Stimulated activated effector memory CD8-positive, alpha-beta T cell treated with anti-CD3 and anti-CD28 coated beads, Interleukin-12 subunit alpha, Interleukin-12 subunit beta, amount 100 ng/mL, for 72 hours (primary cell): ENCODE results near the gene ZNF581.

ENCODE experiments used
- ATAC-seq: fragments of 150-1000 bp; cut with Tn5 transposase; 2 replicates; pipeline ENCODE4 v1.10.0; 2021
- DNase-seq, 2 donors: peaks; one replicate each; pipeline ENCODE4 v3.0.0; 2021 to 2022; ENCODE audit warnings: low spot score in 2 of 2
- H3K27ac Mint-ChIP-seq: one replicate; pipeline ENCODE4 v1.8.0; 2022; ENCODE audit warnings: mild to moderate bottlenecking, mixed read lengths
- H3K36me3 Mint-ChIP-seq: one replicate; pipeline ENCODE4 v1.8.0; 2022; ENCODE audit warnings: mild to moderate bottlenecking, mixed read lengths
- H3K4me1 Mint-ChIP-seq: one replicate; pipeline ENCODE4 v1.8.0; 2022; ENCODE audit warnings: mixed read lengths
- H3K4me3 Mint-ChIP-seq: one replicate; pipeline ENCODE4 v1.8.0; 2022; ENCODE audit warnings: mild to moderate bottlenecking, mixed read lengths
- H3K9me3 Mint-ChIP-seq: one replicate; pipeline ENCODE4 v1.8.0; 2022; ENCODE audit warnings: mixed read lengths

Gene ZNF581

DNA sequence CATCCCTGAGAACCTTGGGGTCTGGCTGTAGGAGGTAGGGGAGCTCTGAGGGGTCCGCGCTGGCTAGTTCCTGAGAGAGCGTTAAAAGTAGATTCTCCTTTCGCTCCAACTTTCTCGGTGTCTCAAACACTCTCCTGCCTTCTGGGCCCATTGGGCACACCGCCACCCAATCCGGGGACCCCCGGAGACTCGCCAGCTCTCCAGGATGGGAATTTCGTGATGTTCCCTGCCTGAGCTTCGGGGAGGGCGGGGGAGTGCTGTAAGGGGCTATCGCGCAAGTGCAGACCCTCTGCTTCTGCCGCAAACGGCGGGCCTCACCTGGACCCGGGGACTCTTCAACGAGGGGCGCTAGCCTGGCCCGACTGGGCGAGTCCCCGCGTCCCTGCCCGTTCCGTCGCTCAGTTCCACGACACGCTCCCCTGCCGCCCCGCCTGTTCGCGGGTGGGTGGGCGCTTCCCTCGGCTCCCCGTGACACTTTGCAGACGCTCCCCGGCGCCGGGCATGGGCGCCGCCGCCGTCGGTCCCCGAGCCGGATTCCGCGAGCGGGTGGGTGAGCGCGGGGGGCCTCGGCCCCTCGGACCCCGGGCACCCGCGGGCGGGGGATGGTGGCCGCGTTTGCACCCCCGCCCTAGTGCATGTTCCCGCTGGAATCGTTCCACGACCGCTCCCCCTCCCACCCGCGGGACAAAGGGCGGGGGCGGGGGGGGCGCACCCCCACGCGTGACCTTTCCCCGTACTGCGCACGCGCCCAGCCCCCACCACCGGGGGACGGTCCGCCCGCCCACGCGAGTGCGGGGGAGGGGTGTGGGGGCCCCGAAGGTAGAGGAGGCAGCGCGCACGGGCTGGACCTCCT, 4.5 kb downstream of the ZNF581 start, which contains the start of gene CCDC106:
TSS of gene CCDC106 (plus strand) at position 481 of the 853 bp plus-strand sequence. CDS start 835 bp downstream, outside the sequence.
- H3K4me3 Mint-ChIP-seq, result peak within 1 kb of the TSS; percentile 75
- ATAC-seq, result peak; percentile 22
- H3K27ac Mint-ChIP-seq, result peak within 1 kb of the TSS; percentile 88
- peaks cover 48% of the 10 kb centered on the region for H3K4me1 Mint-ChIP-seq
- DNase-seq, result peak in 1 of 2 donors; percentile 67
- peaks cover 58% of the 10 kb centered on the region for H3K36me3 Mint-ChIP-seq
- H3K9me3 Mint-ChIP-seq, result no peaks in the 10 kb centered on the region

DNA sequence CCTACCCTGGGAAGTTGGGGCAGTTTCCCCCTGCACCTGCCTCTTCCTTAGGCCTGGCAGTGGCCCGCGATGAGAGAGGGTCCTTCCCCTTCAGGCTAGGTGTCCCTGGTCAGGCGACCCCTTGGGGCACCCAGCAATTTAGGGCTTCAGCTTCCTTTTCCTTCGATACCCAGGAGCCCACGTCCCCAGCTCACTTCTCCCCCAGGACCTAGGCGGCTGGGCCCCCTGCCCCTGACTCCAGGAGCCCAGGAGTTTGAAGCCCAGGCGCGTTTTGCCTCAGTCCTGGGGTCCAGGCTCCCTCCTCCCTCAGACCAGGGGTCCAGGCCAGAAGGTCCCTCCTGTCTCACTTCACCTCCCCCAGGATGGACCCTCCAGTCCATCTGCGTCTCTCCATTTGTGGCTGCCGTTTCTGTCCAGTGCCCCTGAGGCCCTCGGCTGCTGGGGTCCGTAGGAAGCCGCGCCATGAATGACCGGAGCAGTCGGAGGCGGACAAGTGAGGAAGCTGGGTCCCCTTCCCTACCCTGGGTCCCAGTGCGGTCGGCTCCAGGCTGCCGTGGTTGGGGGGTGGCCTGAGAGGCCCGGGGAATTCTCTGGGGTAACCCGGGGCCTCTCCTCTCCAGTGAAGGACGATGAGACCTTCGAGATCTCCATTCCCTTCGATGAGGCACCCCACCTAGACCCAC, 5.3 kb downstream of the ZNF581 start:
- Mint-ChIP-seq H3K4me1 (peaks cover 41% of the 10 kb centered on the region), H3K27ac (peak overlapping the region; percentile 88), H3K36me3 (peaks cover 57% of the 10 kb centered on the region), H3K4me3 (peak overlapping the region; percentile 75), H3K9me3 (no peaks in the 10 kb centered on the region)
- DNase-seq (no peak), ATAC-seq (no peak)

- no peaks in the 10 kb centered on the region for H3K9me3 Mint-ChIP-seq
- peaks cover 57% of the 10 kb centered on the region for H3K36me3 Mint-ChIP-seq
- peak overlapping the region; percentile 75 for H3K4me3 Mint-ChIP-seq
- DNase-seq (no peak), ATAC-seq (no peak)
- peak overlapping the region; percentile 88 for H3K27ac Mint-ChIP-seq
- H3K4me1 Mint-ChIP-seq, result peaks cover 40% of the 10 kb centered on the region
Measured at GRCh38 chr19:55649268-55650125, 6.0 kb downstream of the ZNF581 start.

DNA sequence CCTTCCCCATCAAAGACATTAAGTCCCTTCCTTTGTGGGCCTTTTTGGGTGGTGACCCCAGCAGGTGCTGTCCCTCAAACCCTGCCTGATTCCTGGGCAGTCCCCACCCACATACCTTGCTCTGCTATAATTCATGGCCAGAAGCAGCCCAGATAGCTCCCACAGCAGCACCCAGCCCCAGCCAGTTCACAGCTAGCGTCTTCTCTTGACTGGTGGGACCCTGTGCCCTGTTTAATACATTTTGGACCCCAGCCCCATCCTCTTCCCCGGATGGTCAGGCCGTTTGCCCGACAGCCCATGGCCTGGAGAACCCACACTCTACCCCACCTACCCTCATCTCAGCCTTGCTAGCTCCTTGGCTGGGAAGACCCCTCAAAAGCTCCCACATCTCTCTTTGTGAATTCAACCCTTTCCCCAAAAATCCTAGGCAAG, 6.7 kb downstream of the ZNF581 start:
- Mint-ChIP-seq H3K27ac (peak overlapping the region; percentile 88), H3K4me3 (peak overlapping the region; percentile 75), H3K4me1 (peaks cover 40% of the 10 kb centered on the region), H3K36me3 (peaks cover 57% of the 10 kb centered on the region), H3K9me3 (no peaks in the 10 kb centered on the region)
- no peak for ATAC-seq
- no peak for DNase-seq

DNA sequence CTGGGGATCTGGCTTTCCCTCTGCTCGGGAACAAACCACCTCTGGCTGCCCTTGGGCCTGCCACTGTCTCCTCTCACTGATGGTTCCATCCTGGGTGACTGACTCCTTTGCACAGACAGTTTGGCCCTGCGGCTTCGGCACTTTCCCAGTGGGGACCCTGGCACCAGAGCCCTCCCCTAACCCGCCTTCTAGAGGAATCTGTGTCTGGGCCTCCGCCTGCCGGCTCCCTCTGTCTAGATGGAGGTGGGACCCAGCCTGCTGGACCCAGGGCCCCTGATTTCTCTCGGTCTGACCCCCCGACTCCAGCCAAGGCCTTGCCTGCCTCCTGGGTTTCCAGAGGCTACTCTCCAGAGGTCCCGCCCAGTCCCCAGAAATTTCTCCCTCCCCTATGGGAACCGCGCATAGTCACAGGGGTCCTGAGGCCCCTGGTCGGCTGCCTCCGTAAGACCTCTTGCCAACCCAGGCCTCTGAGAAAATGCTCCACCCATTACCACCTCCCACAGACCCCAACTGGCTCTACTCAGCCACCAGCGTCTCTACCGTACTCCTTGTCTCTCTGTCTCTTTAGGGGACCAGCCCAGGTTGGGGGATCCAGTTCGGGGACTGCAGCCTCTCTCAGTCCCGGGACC, 7.3 kb downstream of the ZNF581 start:
- no peak for ATAC-seq

DNA sequence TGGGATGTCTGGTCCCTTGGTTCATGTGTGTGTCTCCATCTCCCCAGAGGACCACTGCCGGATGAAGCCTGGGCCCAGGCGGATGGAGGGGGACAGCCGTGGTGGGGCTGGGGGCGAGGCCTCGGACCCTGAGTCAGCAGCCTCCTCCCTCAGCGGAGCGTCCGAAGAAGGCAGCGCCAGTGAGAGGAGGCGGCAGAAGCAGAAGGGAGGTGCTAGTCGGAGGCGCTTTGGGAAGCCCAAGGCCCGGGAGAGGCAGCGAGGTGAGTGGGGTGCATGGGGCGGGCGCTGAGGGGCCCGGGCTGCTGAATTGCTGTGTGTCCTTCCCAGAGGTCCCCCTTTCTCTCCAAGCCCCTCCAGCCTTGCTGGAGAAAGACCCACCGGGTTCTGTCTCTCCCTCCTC, 7.8 kb downstream of the ZNF581 start:
- Mint-ChIP-seq H3K9me3 (no peaks in the 10 kb centered on the region), H3K36me3 (peaks cover 57% of the 10 kb centered on the region), H3K27ac (no peak overlapping the region), H3K4me3 (peak overlapping the region; percentile 75), H3K4me1 (peaks cover 47% of the 10 kb centered on the region)
- DNase-seq, result no peak
- no peak for ATAC-seq

More for the DNA sequence above, 7.3 kb downstream of the ZNF581 start:
- peak overlapping the region; percentile 88 for H3K27ac Mint-ChIP-seq
- H3K9me3 Mint-ChIP-seq, result no peaks in the 10 kb centered on the region
- peaks cover 57% of the 10 kb centered on the region for H3K36me3 Mint-ChIP-seq
- peak overlapping the region; percentile 75 for H3K4me3 Mint-ChIP-seq
- no peak for DNase-seq
- H3K4me1 Mint-ChIP-seq, result peaks cover 42% of the 10 kb centered on the region

- DNase-seq (no peak), ATAC-seq (no peak)
- H3K36me3 Mint-ChIP-seq, result peaks cover 57% of the 10 kb centered on the region
- no peaks in the 10 kb centered on the region for H3K9me3 Mint-ChIP-seq
- H3K27ac Mint-ChIP-seq, result no peak overlapping the region
- peaks cover 52% of the 10 kb centered on the region for H3K4me1 Mint-ChIP-seq
- peak overlapping the region; percentile 90 for H3K4me3 Mint-ChIP-seq
Measured at GRCh38 chr19:55652311-55653128, 9.1 kb downstream of the ZNF581 start.

DNA sequence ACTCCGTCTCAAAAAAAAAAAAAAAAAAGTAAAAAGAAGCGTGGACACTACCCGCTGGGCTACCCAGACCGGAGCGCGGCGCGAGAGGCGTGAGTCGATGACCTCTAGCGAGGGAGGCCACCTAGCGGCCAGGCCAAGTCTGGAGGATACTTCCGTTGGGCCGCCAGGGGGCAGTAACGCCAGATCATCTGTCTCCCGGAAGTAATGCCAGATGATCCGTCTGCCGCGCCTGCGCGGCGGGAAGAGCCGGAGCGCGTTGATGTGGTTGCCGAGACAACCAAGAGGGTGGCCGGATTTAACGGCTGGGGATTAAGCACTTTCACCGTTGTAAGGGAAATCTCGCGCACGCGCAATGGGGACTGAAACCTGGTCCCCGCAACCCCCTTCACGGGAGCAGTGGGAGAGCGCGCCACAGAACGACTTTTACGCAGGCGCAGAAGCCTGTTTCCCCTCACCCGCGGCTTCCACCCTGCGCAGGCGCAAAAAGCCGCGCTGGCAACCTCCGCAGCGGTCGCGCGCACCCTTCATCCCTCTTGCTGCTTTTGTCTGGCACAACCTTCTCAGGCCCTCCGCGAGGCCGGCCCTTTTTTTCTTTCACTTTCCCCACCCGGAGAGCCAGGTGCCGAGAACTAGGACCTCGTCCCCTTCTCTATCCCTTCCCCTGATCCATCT, 10.3 kb downstream of the ZNF581 start:
- Mint-ChIP-seq H3K4me1 (peaks cover 54% of the 10 kb centered on the region), H3K27ac (peak overlapping the region; percentile 100), H3K9me3 (no peaks in the 10 kb centered on the region), H3K36me3 (peaks cover 61% of the 10 kb centered on the region), H3K4me3 (peak overlapping the region; percentile 90)
- peak; percentile 97 to 100 for DNase-seq
- ATAC-seq, result peak; percentile 62

GRCh38 chr19:55654323-55654867, 10.9 kb downstream of the ZNF581 start:
- Mint-ChIP-seq H3K36me3 (peaks cover 66% of the 10 kb centered on the region), H3K4me3 (peak overlapping the region; percentile 90), H3K9me3 (no peaks in the 10 kb centered on the region), H3K4me1 (peaks cover 55% of the 10 kb centered on the region), H3K27ac (peak overlapping the region; percentile 100)
- DNase-seq (peak; percentile 98 to 100), ATAC-seq (peak; percentile 81)

DNA sequence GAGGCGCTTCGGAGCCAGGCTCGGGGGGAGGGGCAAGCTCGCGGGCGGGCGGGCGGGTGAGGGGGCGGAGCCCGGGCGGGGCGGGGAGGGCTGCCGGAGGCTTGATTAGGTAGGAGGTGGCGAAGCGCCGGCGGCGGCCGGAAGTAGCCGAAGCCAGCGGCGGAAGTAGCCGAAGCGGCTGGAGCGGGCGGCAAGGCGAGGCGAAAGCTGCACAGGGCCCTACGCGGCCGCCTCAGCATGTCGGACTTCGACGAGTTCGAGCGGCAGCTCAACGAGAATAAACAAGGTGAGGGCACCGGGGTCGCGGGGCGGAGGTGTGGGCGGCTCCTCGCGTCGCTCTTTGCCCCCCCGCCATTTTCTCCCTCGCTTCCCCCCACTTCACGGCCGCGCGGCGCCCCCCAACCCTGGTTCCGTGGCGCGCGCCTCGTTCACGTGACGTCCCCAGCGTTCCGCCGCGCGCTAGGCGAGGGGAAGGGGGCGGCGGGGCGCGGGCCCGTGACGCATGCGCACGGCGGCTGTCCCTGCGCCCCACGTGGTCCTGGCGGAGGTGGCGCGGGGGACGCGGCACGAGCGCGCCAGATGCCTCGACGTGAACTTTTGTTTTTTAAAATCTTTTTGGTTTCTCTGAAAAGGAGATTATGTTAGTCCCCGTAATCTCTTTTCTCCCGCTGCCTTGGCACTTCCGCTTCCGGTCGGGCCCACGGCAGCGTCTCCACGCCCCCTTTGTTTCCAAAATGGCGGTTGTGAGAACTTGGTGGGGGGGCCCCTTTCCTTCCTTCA, 11.6 kb downstream of the ZNF581 start, which contains the start of gene U2AF2:
TSS of gene U2AF2 (plus strand) at position 168 of the 780 bp plus-strand sequence. CDS start at position 238, 70 bp downstream.
- peaks cover 72% of the 10 kb centered on the region for H3K36me3 Mint-ChIP-seq
- DNase-seq (peak; percentile 96 to 97), ATAC-seq (peak; percentile 68)
- H3K9me3 Mint-ChIP-seq, result no peaks in the 10 kb centered on the region
- peak within 1 kb of the TSS; percentile 100 for H3K27ac Mint-ChIP-seq
- peaks cover 55% of the 10 kb centered on the region for H3K4me1 Mint-ChIP-seq
- peak within 1 kb of the TSS; percentile 90 for H3K4me3 Mint-ChIP-seq

DNA sequence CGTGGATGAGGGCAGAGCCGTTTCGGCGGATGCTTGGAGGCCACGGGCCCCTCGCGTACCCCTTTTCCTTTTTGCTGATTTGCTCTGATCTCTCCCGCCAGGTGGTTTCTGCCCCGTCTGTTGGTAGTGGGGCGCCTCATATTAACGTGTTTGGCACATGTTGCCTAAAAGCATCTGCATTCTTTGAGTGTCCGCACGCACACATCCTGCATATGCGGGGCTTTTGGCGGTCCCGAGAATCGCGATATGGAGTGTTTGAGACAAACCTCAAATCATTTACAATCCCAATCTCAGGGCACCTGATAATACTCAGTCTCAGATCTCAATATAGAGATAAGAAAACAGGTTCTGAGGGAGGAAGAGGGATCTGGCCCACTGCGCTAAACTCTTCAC, 12.2 kb downstream of the ZNF581 start:
- Mint-ChIP-seq H3K4me3 (peak overlapping the region; percentile 90), H3K9me3 (no peaks in the 10 kb centered on the region), H3K36me3 (peaks cover 78% of the 10 kb centered on the region), H3K4me1 (peaks cover 55% of the 10 kb centered on the region), H3K27ac (peak overlapping the region; percentile 100)
- ATAC-seq (no peak), DNase-seq (no peak)

GRCh38 chr19:55656552-55656951, 13.1 kb downstream of the ZNF581 start:
- H3K27ac Mint-ChIP-seq, result peak overlapping the region; percentile 100
- peak overlapping the region; percentile 90 for H3K4me3 Mint-ChIP-seq
- H3K4me1 Mint-ChIP-seq, result peaks cover 54% of the 10 kb centered on the region
- ATAC-seq (no peak), DNase-seq (no peak)
- H3K9me3 Mint-ChIP-seq, result no peaks in the 10 kb centered on the region
- peaks cover 87% of the 10 kb centered on the region for H3K36me3 Mint-ChIP-seq
